Nephron progenitor cell (in vitro differentiated cells): ENCODE data around the gene ACOT7.
A peak's percentile ranks its signal among the peaks of the same experiment; 100 is the strongest.

Experiments used
- DNase-seq: peaks from one replicate; pipeline ENCODE4 v3.0.0; 2021
- H3K27ac Mint-ChIP-seq: 2 replicates; pipeline ENCODE4 v1.8.0; 2021; ENCODE audit warnings: mild to moderate bottlenecking, moderate library complexity, mixed read lengths
- H3K27me3 Mint-ChIP-seq: 2 replicates; pipeline ENCODE4 v1.8.0; 2021; ENCODE audit warnings: mild to moderate bottlenecking, low read depth, mixed read lengths; ENCODE audit not compliant: poor library complexity
- H3K36me3 Mint-ChIP-seq: 2 replicates; pipeline ENCODE4 v1.8.0; 2021; ENCODE audit warnings: low read depth, mixed read lengths
- H3K4me1 Mint-ChIP-seq: 2 replicates; pipeline ENCODE4 v1.8.0; 2021; ENCODE audit warnings: mixed read lengths
- H3K4me3 Mint-ChIP-seq: 2 replicates; pipeline ENCODE4 v1.8.0; 2021; ENCODE audit warnings: mild to moderate bottlenecking, moderate library complexity, mixed read lengths
- H3K9me3 Mint-ChIP-seq: 2 replicates; pipeline ENCODE4 v1.8.0; 2021; ENCODE audit warnings: mild to moderate bottlenecking, moderate library complexity, mixed read lengths
- CTCF ChIP-seq: fragments of 200-600 bp; sonication (generic); IDR thresholded peaks from 2 replicates; pipeline ENCODE4 v1.5.0; 2021; ENCODE audit warnings: antibody characterized with exemption

The ACOT7 gene

DNA sequence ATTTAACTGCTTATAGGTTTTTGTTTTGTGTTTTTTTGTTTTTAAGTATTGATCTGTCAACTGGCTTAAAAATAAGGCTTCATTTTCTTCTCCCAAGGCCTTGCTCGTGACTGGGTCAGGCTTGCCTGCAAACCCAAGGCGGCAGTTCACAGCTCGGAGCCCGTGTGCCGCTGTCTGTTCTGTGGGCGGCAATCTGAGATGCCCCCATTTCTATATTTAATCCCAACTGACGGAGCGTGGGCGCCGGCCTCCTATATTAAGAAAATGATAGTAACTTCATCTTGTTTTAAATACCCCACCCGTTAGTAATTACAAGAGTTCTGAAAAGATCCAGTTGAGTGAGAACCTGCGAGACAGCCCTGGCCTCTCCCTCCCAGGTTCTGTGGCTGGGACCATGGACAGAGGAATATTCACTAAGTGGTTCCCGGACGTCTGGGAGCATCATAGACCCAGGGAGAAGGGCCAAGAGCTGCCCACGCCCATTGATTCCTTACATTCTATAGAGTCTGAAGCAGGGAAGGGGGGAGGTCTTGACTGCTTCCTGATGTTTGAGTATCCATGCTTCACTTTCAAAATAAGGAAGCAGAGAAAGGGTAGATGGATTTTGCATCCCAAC lies 90.1 kb downstream of the ACOT7 start:
- peaks cover 39% of the 10 kb centered on the region for H3K36me3 Mint-ChIP-seq
- TF ChIP-seq CTCF, result no peak
- no peak for DNase-seq
- no peak overlapping the region for H3K27ac Mint-ChIP-seq
- H3K27me3 Mint-ChIP-seq, result peaks cover 3% of the 10 kb centered on the region
- H3K4me1 Mint-ChIP-seq, result no peaks in the 10 kb centered on the region
- H3K4me3 Mint-ChIP-seq, result no peak overlapping the region
- H3K9me3 Mint-ChIP-seq, result peaks cover 25% of the 10 kb centered on the region

DNA sequence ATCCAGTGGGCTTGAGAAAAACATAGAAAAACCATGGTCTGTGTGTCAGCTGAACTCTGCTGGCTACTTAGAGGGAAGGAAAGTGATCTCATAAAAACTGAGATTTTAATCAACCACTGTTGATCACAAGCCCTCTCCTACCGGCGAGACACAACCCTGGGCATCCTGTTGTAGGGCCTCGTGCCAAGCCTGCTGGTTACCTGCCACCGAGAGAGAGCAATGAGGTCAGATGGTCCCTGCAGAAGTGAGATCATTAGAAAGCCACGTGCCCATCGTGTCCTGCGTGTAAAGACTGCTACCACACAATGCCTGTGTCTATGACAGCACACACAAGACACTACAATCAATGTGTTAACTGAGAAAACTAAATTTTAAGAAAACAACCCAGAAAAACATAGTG lies 91.0 kb downstream of the ACOT7 start:
- Mint-ChIP-seq H3K27ac (no peak overlapping the region), H3K9me3 (peaks cover 18% of the 10 kb centered on the region), H3K4me1 (no peaks in the 10 kb centered on the region), H3K27me3 (no peaks in the 10 kb centered on the region), H3K4me3 (no peak overlapping the region), H3K36me3 (peaks cover 34% of the 10 kb centered on the region)
- no peak for DNase-seq
- TF ChIP-seq CTCF, result no peak

DNA sequence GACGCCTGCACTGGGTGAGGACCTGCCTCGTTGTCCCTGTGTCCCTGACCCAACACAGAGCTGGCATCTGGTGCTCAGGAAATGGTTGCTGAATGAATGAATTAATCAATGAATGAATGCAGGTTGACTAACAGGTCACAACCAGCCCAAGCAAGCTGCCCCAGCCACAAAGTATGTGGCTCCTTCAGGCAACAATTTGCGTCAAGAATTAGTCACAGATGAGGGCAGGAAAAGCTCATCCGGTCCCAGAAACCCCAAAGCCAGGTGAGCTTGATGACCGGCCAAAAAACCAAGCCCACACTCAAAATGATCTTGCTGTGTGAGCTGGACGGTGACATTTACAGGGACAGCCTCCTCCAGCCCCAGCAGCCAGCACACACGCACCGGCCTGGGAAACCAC lies 92.0 kb downstream of the ACOT7 start:
- DNase-seq, result no peak
- no peak for TF ChIP-seq CTCF
- Mint-ChIP-seq H3K9me3 (peaks cover 11% of the 10 kb centered on the region), H3K36me3 (peaks cover 24% of the 10 kb centered on the region), H3K4me1 (no peaks in the 10 kb centered on the region), H3K27ac (no peak overlapping the region), H3K4me3 (no peak overlapping the region), H3K27me3 (no peaks in the 10 kb centered on the region)

- DNase-seq, result no peak
- Mint-ChIP-seq H3K27ac (no peak overlapping the region), H3K27me3 (no peaks in the 10 kb centered on the region), H3K4me3 (no peak overlapping the region), H3K4me1 (no peaks in the 10 kb centered on the region), H3K36me3 (peaks cover 19% of the 10 kb centered on the region), H3K9me3 (peaks cover 7% of the 10 kb centered on the region)
- TF ChIP-seq CTCF, result no peak
Observed at GRCh38 chr1:6300342-6301048, 93.1 kb downstream of the ACOT7 start.

DNA sequence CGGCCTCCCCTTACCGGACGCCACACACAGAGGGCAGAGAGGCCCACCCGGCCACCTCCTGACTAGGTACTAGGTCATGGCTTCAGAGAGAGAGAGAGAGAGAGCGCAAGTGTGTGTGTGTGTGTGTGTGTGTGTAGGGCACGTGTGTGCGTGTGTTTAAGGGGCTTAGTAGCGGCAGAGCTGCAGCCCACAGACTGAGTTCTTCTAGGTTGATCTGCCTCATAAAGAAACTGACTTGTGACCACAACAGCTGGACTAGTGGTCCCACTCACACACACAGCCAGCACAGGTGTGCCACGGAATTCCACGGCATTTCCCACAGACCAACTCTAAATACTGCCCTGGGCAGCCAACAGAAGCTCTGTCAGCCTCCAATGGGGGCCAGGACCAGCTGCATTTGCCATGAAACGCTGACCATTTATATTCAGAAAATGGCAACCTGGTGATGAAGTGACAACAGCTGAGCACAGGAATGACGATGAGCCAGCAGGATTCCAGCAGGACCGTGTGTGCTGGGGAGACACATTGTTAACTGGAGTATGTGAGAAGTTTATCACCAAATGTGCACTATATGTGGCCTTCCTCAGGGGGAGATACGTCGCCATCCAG lies 93.9 kb downstream of the ACOT7 start:
- H3K27me3 Mint-ChIP-seq, result no peaks in the 10 kb centered on the region
- DNase-seq, result no peak
- peaks cover 7% of the 10 kb centered on the region for H3K9me3 Mint-ChIP-seq
- H3K4me3 Mint-ChIP-seq, result no peak overlapping the region
- H3K4me1 Mint-ChIP-seq, result peaks cover 7% of the 10 kb centered on the region
- H3K27ac Mint-ChIP-seq, result peak overlapping the region; percentile 49
- peaks cover 19% of the 10 kb centered on the region for H3K36me3 Mint-ChIP-seq
- no peak for TF ChIP-seq CTCF
